ENCODE data around the gene SMU1. TPM values are rescaled to one million over a fixed set of nuclear protein-coding genes. Genes with fewer than 3 reads are reported as not detected.

The SMU1 gene
- total RNA-seq, 4 donors from 2014 or later = 14.6 to 23.5 (median 17.2) TPM

GRCh38 chr9:33048054-33048465 lies 28.4 kb downstream of the SMU1 start:
- DNase-seq (ENCODE audit: low spot score) (no peak), ATAC-seq (ENCODE audit: low FRiP score) (no peak)
- TF ChIP-seq CTCF (IDR thresholded peaks at IDR 0.05) = no peak

GRCh38 chr9:33046061-33046460 lies 30.4 kb downstream of the SMU1 start:
- TF ChIP-seq CTCF (IDR thresholded peaks at IDR 0.05) = no peak
- no peak for ATAC-seq (ENCODE audit: low FRiP score)
- DNase-seq (ENCODE audit: low spot score) = no peak

- ATAC-seq (ENCODE audit: low FRiP score) = peak; percentile 52
- no peak for DNase-seq (ENCODE audit: low spot score)
- no peak for TF ChIP-seq CTCF (IDR thresholded peaks at IDR 0.05)
These were observed 31.7 kb downstream of the SMU1 start for GRCh38 chr9:33044677-33045282.

GRCh38 chr9:33044162-33044673 lies 32.3 kb downstream of the SMU1 start:
- TF ChIP-seq CTCF (IDR thresholded peaks at IDR 0.05) = no peak
- DNase-seq (ENCODE audit: low spot score) (peak; percentile 74), ATAC-seq (ENCODE audit: low FRiP score) (peak; percentile 89)

GRCh38 chr9:33043671-33044070 lies 32.8 kb downstream of the SMU1 start:
- no peak for ATAC-seq (ENCODE audit: low FRiP score)
- DNase-seq (ENCODE audit: low spot score) = no peak
- TF ChIP-seq CTCF (IDR thresholded peaks at IDR 0.05) = no peak

GRCh38 chr9:33042473-33042872 lies 34.0 kb downstream of the SMU1 start:
- ATAC-seq (ENCODE audit: low FRiP score) (no peak), DNase-seq (ENCODE audit: low spot score) (no peak)
- no peak for TF ChIP-seq CTCF (IDR thresholded peaks at IDR 0.05)
